Uterus (tissue), 4 donors: ENCODE results near the gene ST6GALNAC3. TPM values are rescaled to one million over a fixed set of nuclear protein-coding genes. Genes with fewer than 3 reads are reported as not detected.

Source experiments
- DNase-seq, 2 donors: peaks; one replicate each; pipeline ENCODE4 v3.0.0-alpha.2; 2019 to 2020
- H3K27ac ChIP-seq, 2 donors: fragments of 200-600 bp; sonication (generic); 1 replicate in 1 of 2; 2 replicates in 1 of 2; pipeline ENCODE4 v1.5.1; 2016 to 2018
- H3K27me3 ChIP-seq, 2 donors: fragments of 200-600 bp; sonication (generic); one replicate each; pipeline ENCODE4 v1.5.1; 2018 to 2019; ENCODE audit warnings: control low read depth in 1 of 2
- H3K36me3 ChIP-seq, 2 donors: fragments of 200-600 bp; sonication (generic); one replicate each; pipeline ENCODE4 v1.5.1; 2019; ENCODE audit warnings: control low read depth in 1 of 2
- H3K4me1 ChIP-seq, 2 donors: fragments of 200-600 bp; sonication (generic); one replicate each; pipeline ENCODE4 v1.5.1; 2018 to 2019; ENCODE audit warnings: control low read depth in 1 of 2
- H3K4me3 ChIP-seq, 2 donors: fragments of 200-600 bp; sonication (generic); 1 replicate in 1 of 2; 2 replicates in 1 of 2; pipeline ENCODE4 v1.5.1; 2018 to 2019; ENCODE audit warnings: mild to moderate bottlenecking in 1 of 2
- H3K9me3 ChIP-seq, 2 donors: fragments of 200-600 bp; sonication (generic); one replicate each; pipeline ENCODE4 v1.5.1; 2019; ENCODE audit warnings: control low read depth in 1 of 2
- CTCF ChIP-seq, 4 experiments: fragments of 200-600 bp in 2 of 4; fragments of 450-650 bp in 2 of 4; sonication (generic) in 2 of 4; IDR thresholded peaks; one replicate each; pipeline ENCODE4 v1.5.1; 2016 to 2019; ENCODE audit warnings: antibody characterized with exemption in 4 of 4, mild to moderate bottlenecking in 2 of 4, moderate library complexity in 1 of 4
- POLR2A ChIP-seq, 2 donors: fragments of 450-650 bp; IDR thresholded peaks; one replicate each; pipeline ENCODE4 v1.6.1; 2016; ENCODE audit warnings: antibody characterized with exemption in 2 of 2, mild to moderate bottlenecking in 1 of 2, moderate library complexity in 1 of 2
- intact Hi-C: fragments of 100-400 bp; cut with DNase I; formaldehyde crosslinking; loops from one replicate; pipeline ENCODE4 v1.15.1; 2023; ENCODE audit warnings: low total_unique reads
- total RNA-seq, 4 donors: library from RNA; depleted of rRNA in 3 of 4; stranded (reverse); fragments of >200 nt in 3 of 4; gene quantifications; one replicate each; pipeline versions ENCODE4 v1.1.0 to v1.2.4, GENCODE V29; 2014 to 2023
- donor health status: DM: yes; HTN: yes; CAD: no.

ST6GALNAC3 gene
- total RNA-seq, 4 donors from 2014 or later: 6.7 to 43.4 (median 21.1) TPM

- Histone ChIP-seq H3K27ac (no peak overlapping the region), H3K27me3 (no peaks in the 10 kb centered on the region), H3K36me3 (no peaks in the 10 kb centered on the region), H3K4me1 (no peaks in the 10 kb centered on the region), H3K4me3 (no peak overlapping the region), H3K9me3 (no peaks in the 10 kb centered on the region)
- DNase-seq: no peak
- TF ChIP-seq POLR2A (IDR thresholded peaks at IDR 0.05) (no peak), CTCF (IDR thresholded peaks at IDR 0.05) (no peak)
- intact Hi-C loops: no loop called here
Observed at GRCh38 chr1:76554283-76554682, 479.7 kb downstream of the ST6GALNAC3 start.

GRCh38 chr1:76562292-76562691, 487.7 kb downstream of the ST6GALNAC3 start:
- Histone ChIP-seq H3K4me3 (no peak overlapping the region), H3K9me3 (no peaks in the 10 kb centered on the region), H3K27ac (no peak overlapping the region), H3K27me3 (no peaks in the 10 kb centered on the region), H3K36me3 (no peaks in the 10 kb centered on the region), H3K4me1 (no peaks in the 10 kb centered on the region)
- intact Hi-C loops: no loop called here
- TF ChIP-seq POLR2A (IDR thresholded peaks at IDR 0.05) (no peak), CTCF (IDR thresholded peaks at IDR 0.05) (no peak)
- no peak for DNase-seq

- H3K4me3 ChIP-seq: no peak overlapping the region
- no peaks in the 10 kb centered on the region for H3K36me3 ChIP-seq
- H3K27me3 ChIP-seq: no peaks in the 10 kb centered on the region
- TF ChIP-seq POLR2A (IDR thresholded peaks at IDR 0.05) (no peak), CTCF (IDR thresholded peaks at IDR 0.05) (no peak)
- intact Hi-C loops: no loop called here
- no peak overlapping the region for H3K27ac ChIP-seq
- DNase-seq: no peak
- no peaks in the 10 kb centered on the region for H3K4me1 ChIP-seq
- H3K9me3 ChIP-seq: no peaks in the 10 kb centered on the region
Observed at GRCh38 chr1:76568573-76569238, 494.2 kb downstream of the ST6GALNAC3 start.

GRCh38 chr1:76571248-76571647, 496.7 kb downstream of the ST6GALNAC3 start:
- H3K4me3 ChIP-seq: no peak overlapping the region
- TF ChIP-seq CTCF (IDR thresholded peaks at IDR 0.05) (no peak), POLR2A (IDR thresholded peaks at IDR 0.05) (no peak)
- no peaks in the 10 kb centered on the region for H3K4me1 ChIP-seq
- intact Hi-C loops: no loop called here
- H3K27ac ChIP-seq: no peak overlapping the region
- H3K27me3 ChIP-seq: no peaks in the 10 kb centered on the region
- DNase-seq: no peak
- H3K36me3 ChIP-seq: no peaks in the 10 kb centered on the region
- no peaks in the 10 kb centered on the region for H3K9me3 ChIP-seq

GRCh38 chr1:76572229-76572628, 497.7 kb downstream of the ST6GALNAC3 start:
- Histone ChIP-seq H3K27ac (no peak overlapping the region), H3K4me1 (no peaks in the 10 kb centered on the region), H3K4me3 (no peak overlapping the region), H3K9me3 (no peaks in the 10 kb centered on the region), H3K36me3 (no peaks in the 10 kb centered on the region), H3K27me3 (no peaks in the 10 kb centered on the region)
- DNase-seq: no peak
- TF ChIP-seq CTCF (IDR thresholded peaks at IDR 0.05) (no peak), POLR2A (IDR thresholded peaks at IDR 0.05) (no peak)
- intact Hi-C loops: no loop called here
